Testis (tissue), 3 donors: Measurements from ENCODE around the gene SEPTIN2. TPM values are rescaled to one million over a fixed set of nuclear protein-coding genes. Genes with fewer than 3 reads are reported as not detected.
"Not testable (repeated sequence)": the region's sequence is repeated elsewhere in the genome, so short reads cannot be mapped to it uniquely, and the experiment has no call there.

Experiments
- DNase-seq: peaks from one replicate; pipeline ENCODE4 v3.0.0-alpha.2; 2019
- H3K27ac ChIP-seq, 2 donors: fragments of 200-600 bp; sonication (generic); one replicate each; pipeline ENCODE4 v1.5.1; 2019
- H3K27me3 ChIP-seq: fragments of 200-600 bp; sonication (generic); one replicate; pipeline ENCODE4 v1.5.1; 2019
- H3K36me3 ChIP-seq: fragments of 200-600 bp; sonication (generic); one replicate; pipeline ENCODE4 v1.5.1; 2017; ENCODE audit warnings: low read depth; ENCODE audit errors: missing control alignments
- H3K4me1 ChIP-seq: fragments of 200-600 bp; sonication (generic); one replicate; pipeline ENCODE4 v1.5.1; 2019
- H3K4me3 ChIP-seq, 2 donors: fragments of 200-600 bp; sonication (generic); one replicate each; pipeline ENCODE4 v1.5.1; 2017 to 2019
- H3K9me3 ChIP-seq: fragments of 200-600 bp; sonication (generic); one replicate; pipeline ENCODE4 v1.5.1; 2017
- CTCF ChIP-seq, 3 experiments: fragments of 450-650 bp in 2 of 3; fragments of 200-600 bp in 1 of 3; sonication (generic) in 1 of 3; IDR thresholded peaks; one replicate each; pipeline ENCODE4 v1.5.1; 2016 to 2019; ENCODE audit warnings: antibody characterized with exemption in 3 of 3, mild to moderate bottlenecking in 2 of 3, moderate library complexity in 1 of 3
- POLR2A ChIP-seq: fragments of 450-650 bp; IDR thresholded peaks from one replicate; pipeline ENCODE4 v1.6.1; 2017; ENCODE audit warnings: antibody characterized with exemption, mild to moderate bottlenecking, moderate library complexity
- WGBS, 2 donors: methylation state at CpG; one replicate each; pipeline ENCODE4 v1.1.5; 2018; 5-methylcytosine and 5-hydroxymethylcytosine counted together
- intact Hi-C: fragments of 100-400 bp; cut with DNase I; formaldehyde crosslinking; loops from one replicate; pipeline ENCODE4 v1.15.1; 2023; ENCODE audit warnings: low total_unique reads
- polyA plus RNA-seq: library from polyadenylated mRNA; stranded (reverse); fragments of 350-450 nt; fragmentation: Illumina TruSeq; extraction: RNeasy Lipid Tissue Mini Kit (QIAGEN cat#74804); gene quantifications from one replicate; pipeline ENCODE4 v1.2.3, GENCODE V29; 2014; ENCODE audit warnings: low read depth, low replicate concordance; ENCODE audit not compliant: insufficient read depth
- total RNA-seq, 2 donors: library from RNA; depleted of rRNA; stranded (reverse); fragments of >200 nt; gene quantifications; one replicate each; pipeline ENCODE4 v1.2.3, GENCODE V29; 2016

SEPTIN2 gene
- total and polyA plus RNA-seq, 3 donors from 2014 or later: 310 to 365 (median 334) TPM

DNA sequence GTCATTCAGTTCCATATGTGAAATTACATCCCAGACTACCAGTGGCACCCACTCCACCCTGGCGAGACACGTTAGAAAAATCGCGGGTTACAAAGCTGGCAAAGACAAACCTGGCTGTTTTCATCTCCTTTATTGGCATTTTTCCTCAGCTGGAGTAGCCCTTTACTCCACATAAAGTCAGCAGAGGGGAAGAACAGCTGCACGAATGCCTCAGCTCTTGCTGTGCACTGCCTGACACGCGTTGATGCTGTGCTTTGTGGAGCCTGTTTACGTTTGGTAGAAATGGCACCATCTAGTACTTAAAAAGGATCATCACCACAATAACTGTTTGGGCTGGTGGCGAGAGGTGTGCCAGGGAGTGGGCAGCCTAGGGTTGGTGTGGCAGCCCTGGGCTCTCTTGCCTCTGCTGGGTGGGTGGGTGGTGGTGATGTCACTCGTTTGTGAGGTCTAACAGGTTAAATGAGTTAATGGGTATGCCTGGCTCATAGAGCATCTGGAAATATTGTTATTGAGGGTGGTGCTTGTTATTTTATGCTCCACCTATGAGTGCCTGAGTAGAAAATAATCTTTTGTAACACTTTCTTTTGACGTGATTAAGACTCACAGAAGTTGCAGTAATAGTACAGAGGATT, 56.8 kb downstream of the SEPTIN2 start:
- Histone ChIP-seq H3K9me3 (no peaks in the 10 kb centered on the region), H3K4me3 (no peak overlapping the region), H3K36me3 (no peaks in the 10 kb centered on the region), H3K4me1 (no peaks in the 10 kb centered on the region), H3K27me3 (no peaks in the 10 kb centered on the region), H3K27ac (no peak overlapping the region)
- intact Hi-C loops: no loop called here
- TF ChIP-seq POLR2A (no peak), CTCF (IDR thresholded peaks at IDR 0.05) (no peak)
- WGBS, 2 donors: 55 to 68% methylated on average over 11 of the region's 11 CpGs
- no peak for DNase-seq

DNA sequence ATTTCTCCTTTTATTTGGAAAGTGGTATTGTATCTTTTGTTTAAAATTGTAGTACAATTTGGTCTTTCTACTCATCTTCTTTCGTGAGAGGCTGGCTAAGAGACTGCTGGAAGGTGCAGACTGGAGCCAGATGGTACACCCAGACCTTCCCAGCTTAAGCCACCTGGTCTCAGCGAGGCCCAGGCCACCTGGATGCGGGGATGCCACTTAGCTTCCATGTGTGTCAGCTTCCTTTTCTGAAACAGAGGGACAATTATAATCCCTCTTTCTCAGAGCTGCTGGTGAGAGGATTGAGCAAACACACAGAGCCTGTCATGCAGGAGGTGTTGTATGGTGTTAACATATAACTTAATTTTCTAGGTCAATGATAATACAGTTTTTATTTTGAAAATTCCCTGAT, 57.7 kb downstream of the SEPTIN2 start:
- DNase-seq: no peak
- 94 to 100% methylated on average over 3 of the region's 3 CpGs for WGBS, 2 donors
- Histone ChIP-seq H3K9me3 (no peaks in the 10 kb centered on the region), H3K27ac (no peak overlapping the region), H3K36me3 (no peaks in the 10 kb centered on the region), H3K4me3 (no peak overlapping the region), H3K27me3 (no peaks in the 10 kb centered on the region), H3K4me1 (peaks cover under 1% of the 10 kb centered on the region)
- intact Hi-C loops: no loop called here
- TF ChIP-seq CTCF (IDR thresholded peaks at IDR 0.05) (no peak), POLR2A (no peak)

GRCh38 chr2:241373906-241374305, 58.2 kb downstream of the SEPTIN2 start:
- DNase-seq, H3K27me3 ChIP-seq, H3K36me3 ChIP-seq, intact Hi-C loops, H3K27ac ChIP-seq, H3K9me3 ChIP-seq, H3K4me1 ChIP-seq, H3K4me3 ChIP-seq: not testable (repeated sequence)
- 96 to 97% methylated on average over 6 of the region's 6 CpGs for WGBS, 2 donors

- Histone ChIP-seq H3K36me3 (no peaks in the 10 kb centered on the region), H3K27ac (no peak overlapping the region), H3K4me1 (peaks cover 18% of the 10 kb centered on the region), H3K4me3 (no peak overlapping the region), H3K27me3 (no peaks in the 10 kb centered on the region), H3K9me3 (no peaks in the 10 kb centered on the region)
- no peak for DNase-seq
- TF ChIP-seq POLR2A (no peak), CTCF (IDR thresholded peaks at IDR 0.05) (no peak)
- intact Hi-C loops: no loop called here
- 85 to 92% methylated on average over 1 of the region's 1 CpG for WGBS, 2 donors
Observed at GRCh38 chr2:241375300-241375699, 59.6 kb downstream of the SEPTIN2 start.

GRCh38 chr2:241376808-241377207, 61.1 kb downstream of the SEPTIN2 start:
- H3K9me3 ChIP-seq: no peaks in the 10 kb centered on the region
- no peak overlapping the region for H3K4me3 ChIP-seq
- WGBS, 2 donors: 93 to 94% methylated on average over 2 of the region's 2 CpGs
- no peaks in the 10 kb centered on the region for H3K27me3 ChIP-seq
- peaks cover 23% of the 10 kb centered on the region for H3K4me1 ChIP-seq
- DNase-seq: no peak
- intact Hi-C loops: no loop called here
- no peak for TF ChIP-seq CTCF (IDR thresholded peaks at IDR 0.05)
- H3K27ac ChIP-seq: no peak overlapping the region
- no peaks in the 10 kb centered on the region for H3K36me3 ChIP-seq
